Activated naive CD8-positive, alpha-beta T cell treated with anti-CD3 and anti-CD28 coated beads, Interleukin-2, amount 50 U/mL, for 24 hours (primary cell): ENCODE results near the gene PYY.

Experiments
- ATAC-seq: fragments of 150-1000 bp; cut with Tn5 transposase; one replicate; pipeline ENCODE4 v1.10.0; 2021
- DNase-seq: peaks from one replicate; pipeline ENCODE4 v3.0.0; 2021
- H3K27ac Mint-ChIP-seq: one replicate; pipeline ENCODE4 v1.8.0; 2021; ENCODE audit warnings: mild to moderate bottlenecking, mixed read lengths
- H3K27me3 Mint-ChIP-seq: one replicate; pipeline ENCODE4 v1.8.0; 2021; ENCODE audit warnings: mixed read lengths
- H3K36me3 Mint-ChIP-seq: one replicate; pipeline ENCODE4 v1.8.0; 2021; ENCODE audit warnings: low read depth, mixed read lengths
- H3K4me1 Mint-ChIP-seq: one replicate; pipeline ENCODE4 v1.8.0; 2021; ENCODE audit warnings: mixed read lengths
- H3K4me3 Mint-ChIP-seq: one replicate; pipeline ENCODE4 v1.8.0; 2021; ENCODE audit warnings: mild to moderate bottlenecking, moderate library complexity, mixed read lengths
- H3K9me3 Mint-ChIP-seq: one replicate; pipeline ENCODE4 v1.8.0; 2021; ENCODE audit warnings: mixed read lengths

The PYY gene

GRCh38 chr17:43907425-43907981 is 46.2 kb downstream of the PYY start, which contains the start of gene MPP2:
Gene MPP2, minus strand, starts transcription at chr17:43907536. Its CDS starts 3,076 bp downstream, at chr17:43904460.
- Mint-ChIP-seq H3K36me3 (no peaks in the 10 kb centered on the region), H3K4me1 (peaks cover 18% of the 10 kb centered on the region), H3K27ac (no peak within 1 kb of the TSS), H3K9me3 (no peaks in the 10 kb centered on the region), H3K4me3 (peak within 1 kb of the TSS; percentile 62), H3K27me3 (peaks cover 23% of the 10 kb centered on the region)
- ATAC-seq (peak; percentile 41), DNase-seq (peak; percentile 60)

DNA sequence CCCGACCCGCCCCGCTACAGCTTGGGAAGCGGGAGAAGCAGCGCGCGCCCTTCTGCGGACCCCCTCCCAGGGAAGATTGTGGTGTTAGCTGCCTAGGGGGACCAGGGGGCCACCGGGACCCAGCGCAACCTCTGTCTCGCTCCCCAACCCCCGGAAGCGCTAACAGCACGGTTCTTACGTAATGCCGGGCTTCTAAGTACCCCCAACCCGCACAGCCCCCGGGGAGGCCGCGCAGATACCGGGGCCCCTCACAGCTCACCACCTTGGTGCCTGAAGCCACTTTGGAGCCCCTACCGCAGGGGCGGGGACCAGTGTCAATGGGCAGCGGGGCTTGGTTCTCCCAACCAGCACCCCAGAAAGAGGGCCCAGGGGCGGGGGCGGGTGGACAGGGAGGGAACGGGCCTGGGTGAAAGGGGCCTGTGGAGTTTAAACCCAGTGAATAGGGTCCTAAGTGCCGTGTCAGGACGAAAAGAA is 46.8 kb downstream of the PYY start:
- H3K4me1 Mint-ChIP-seq, result peaks cover 18% of the 10 kb centered on the region
- H3K36me3 Mint-ChIP-seq, result no peaks in the 10 kb centered on the region
- ATAC-seq (no peak), DNase-seq (no peak)
- peak overlapping the region; percentile 62 for H3K4me3 Mint-ChIP-seq
- H3K27ac Mint-ChIP-seq, result no peak overlapping the region
- no peaks in the 10 kb centered on the region for H3K9me3 Mint-ChIP-seq
- H3K27me3 Mint-ChIP-seq, result peaks cover 23% of the 10 kb centered on the region

GRCh38 chr17:43905985-43906852 is 47.5 kb downstream of the PYY start:
- DNase-seq, result peak; percentile 39
- peak overlapping the region; percentile 62 for H3K4me3 Mint-ChIP-seq
- no peak overlapping the region for H3K27ac Mint-ChIP-seq

GRCh38 chr17:43905400-43905984 is 48.2 kb downstream of the PYY start:
- Mint-ChIP-seq H3K27ac (no peak overlapping the region), H3K4me3 (no peak overlapping the region), H3K4me1 (peaks cover 27% of the 10 kb centered on the region), H3K36me3 (no peaks in the 10 kb centered on the region), H3K27me3 (peaks cover 25% of the 10 kb centered on the region), H3K9me3 (no peaks in the 10 kb centered on the region)
- ATAC-seq (no peak), DNase-seq (no peak)

More at GRCh38 chr17:43905985-43906852, 47.5 kb downstream of the PYY start:
- H3K36me3 Mint-ChIP-seq, result no peaks in the 10 kb centered on the region
- peaks cover 23% of the 10 kb centered on the region for H3K27me3 Mint-ChIP-seq
- H3K9me3 Mint-ChIP-seq, result no peaks in the 10 kb centered on the region
- no peak for ATAC-seq
- H3K4me1 Mint-ChIP-seq, result peaks cover 21% of the 10 kb centered on the region
